ENCODE results near the gene RITA1. TPM values are rescaled to one million over a fixed set of nuclear protein-coding genes. Genes with fewer than 3 reads are reported as not detected.
"Not testable (repeated sequence)": the region's sequence is repeated elsewhere in the genome, so short reads cannot be mapped to it uniquely, and the experiment has no call there.

Gene RITA1
- total RNA-seq, 1 experiment from 2014 or later: 17.5 TPM

- no peak overlapping the region for H3K27ac Mint-ChIP-seq (ENCODE audit: low read depth, unreplicated experiment)
- DNase-seq (ENCODE audit: unreplicated experiment): no peak
These were observed 19.3 kb downstream of the RITA1 start for GRCh38 chr12:113204804-113205203.

DNA sequence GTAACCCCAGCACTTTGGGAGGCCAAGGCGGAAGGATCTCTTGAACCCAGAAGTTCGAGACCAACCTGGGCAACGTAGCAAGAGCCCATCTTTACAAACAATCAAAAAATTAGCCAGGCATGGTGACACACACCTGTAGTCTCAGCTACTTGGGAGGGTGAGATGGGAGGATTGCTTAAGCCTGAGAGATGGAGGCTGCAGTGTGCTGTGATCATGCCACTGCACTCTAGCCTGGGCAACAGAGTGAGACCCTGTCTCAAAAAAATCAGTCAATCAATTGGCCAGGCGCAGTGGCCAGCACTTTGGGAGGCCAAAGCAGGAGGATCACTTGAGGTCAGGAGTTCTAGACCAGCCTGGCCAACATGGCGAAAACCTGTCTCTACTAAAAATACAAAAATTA lies 21.3 kb downstream of the RITA1 start:
- H3K27me3 Mint-ChIP-seq (ENCODE audit: insufficient read depth, unreplicated experiment); H3K4me1 Mint-ChIP-seq (ENCODE audit: insufficient read depth, unreplicated experiment); intact Hi-C loops (cut with micrococcal nuclease); DNase-seq (ENCODE audit: unreplicated experiment); CTCF ChIA-PET; H3K4me3 Mint-ChIP-seq (ENCODE audit: unreplicated experiment); H3K9me3 Mint-ChIP-seq (ENCODE audit: unreplicated experiment); H3K27ac Mint-ChIP-seq (ENCODE audit: low read depth, unreplicated experiment); BruUV-seq (replicated peaks); POLR2A ChIA-PET; H3K36me3 Mint-ChIP-seq (ENCODE audit: insufficient read depth, unreplicated experiment): not testable (repeated sequence)

More at GRCh38 chr12:113204804-113205203, 19.3 kb downstream of the RITA1 start:
- Mint-ChIP-seq H3K9me3 (ENCODE audit: unreplicated experiment) (no peaks in the 10 kb centered on the region), H3K36me3 (ENCODE audit: insufficient read depth, unreplicated experiment) (no peaks in the 10 kb centered on the region), H3K4me1 (ENCODE audit: insufficient read depth, unreplicated experiment) (no peaks in the 10 kb centered on the region), H3K4me3 (ENCODE audit: unreplicated experiment) (no peak overlapping the region), H3K27me3 (ENCODE audit: insufficient read depth, unreplicated experiment) (no peaks in the 10 kb centered on the region)
- POLR2A ChIA-PET: interaction anchor here (0.7 to 1.5 kb wide), 5 partner anchors 10 to 20 kb away, joined by 3 to 6 read pairs (median 3); partner anchors contain the start of genes DDX54 and TPCN1
- intact Hi-C loops (cut with micrococcal nuclease): no loop called here
- CTCF ChIA-PET: interaction anchor here (0.7 to 2.2 kb wide), 4 partner anchors 10 to 278 kb away, joined by 3 to 8 read pairs (median 5); no protein-coding TSS in a partner anchor
- no peak for TF ChIP-seq CTCF (IDR thresholded peaks at IDR 0.05; ENCODE audit: unreplicated experiment)
- BruUV-seq (replicated peaks): no TSS peak

DNA sequence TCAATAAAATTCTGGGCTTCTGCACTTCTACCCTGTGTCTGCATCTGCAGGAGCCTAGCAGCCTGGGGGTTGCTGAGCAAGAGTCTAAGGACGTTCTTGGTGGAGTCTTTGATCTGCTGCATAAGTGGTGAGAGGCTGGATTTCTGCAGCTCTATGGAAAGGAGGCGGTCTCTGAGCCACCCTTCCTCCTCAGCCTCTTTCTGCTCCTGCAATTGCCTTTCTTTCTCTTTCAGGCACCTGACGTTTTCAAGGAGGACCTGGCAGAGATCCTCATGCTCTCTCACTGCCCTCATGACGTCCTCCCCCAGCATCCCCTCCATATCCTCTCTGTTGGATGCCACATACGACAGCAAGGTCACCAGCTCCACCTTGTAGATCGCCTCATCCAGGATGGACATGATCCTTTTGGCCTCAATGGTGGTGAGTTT lies 22.1 kb downstream of the RITA1 start:
- intact Hi-C loops (cut with micrococcal nuclease): no loop called here
- POLR2A ChIA-PET: no interaction called here
- no peak for TF ChIP-seq CTCF (IDR thresholded peaks at IDR 0.05; ENCODE audit: unreplicated experiment)
- Mint-ChIP-seq H3K27ac (ENCODE audit: low read depth, unreplicated experiment) (no peak overlapping the region), H3K9me3 (ENCODE audit: unreplicated experiment) (no peaks in the 10 kb centered on the region), H3K27me3 (ENCODE audit: insufficient read depth, unreplicated experiment) (no peaks in the 10 kb centered on the region), H3K4me3 (ENCODE audit: unreplicated experiment) (no peak overlapping the region), H3K36me3 (ENCODE audit: insufficient read depth, unreplicated experiment) (no peaks in the 10 kb centered on the region), H3K4me1 (ENCODE audit: insufficient read depth, unreplicated experiment) (no peaks in the 10 kb centered on the region)
- no peak for DNase-seq (ENCODE audit: unreplicated experiment)
- no TSS peak for BruUV-seq (replicated peaks)
- CTCF ChIA-PET: interaction anchor here (0.7 kb wide), 1 partner anchor 33 kb away, joined by 3 read pairs; no protein-coding TSS in a partner anchor

GRCh38 chr12:113208041-113208934 lies 22.8 kb downstream of the RITA1 start:
- Mint-ChIP-seq H3K4me3 (ENCODE audit: unreplicated experiment) (no peak overlapping the region), H3K36me3 (ENCODE audit: insufficient read depth, unreplicated experiment) (no peaks in the 10 kb centered on the region), H3K9me3 (ENCODE audit: unreplicated experiment) (no peaks in the 10 kb centered on the region), H3K27ac (ENCODE audit: low read depth, unreplicated experiment) (no peak overlapping the region), H3K27me3 (ENCODE audit: insufficient read depth, unreplicated experiment) (no peaks in the 10 kb centered on the region), H3K4me1 (ENCODE audit: insufficient read depth, unreplicated experiment) (no peaks in the 10 kb centered on the region)
- no TSS peak for BruUV-seq (replicated peaks)
- ChIA-PET CTCF (interaction anchor here (0.7 to 0.9 kb wide), 2 partner anchors 9 to 34 kb away, joined by 3 to 4 read pairs; no protein-coding TSS in a partner anchor), POLR2A (no interaction called here)
- no peak for DNase-seq (ENCODE audit: unreplicated experiment)
- no peak for TF ChIP-seq CTCF (IDR thresholded peaks at IDR 0.05; ENCODE audit: unreplicated experiment)
- intact Hi-C loops (cut with micrococcal nuclease): no loop called here

Data from MCF 10A (cell line).